GM18520 (cell line): ENCODE data around the gene ZNF483.
"Not testable (repeated sequence)": the region's sequence is repeated elsewhere in the genome, so short reads cannot be mapped to it uniquely, and the experiment has no call there.

Experiments
- ATAC-seq: cut with Tn5 transposase; IDR thresholded peaks from one replicate; pipeline ENCODE4 v1.9.1; 2021; ENCODE audit not compliant: unreplicated experiment

Gene ZNF483

DNA sequence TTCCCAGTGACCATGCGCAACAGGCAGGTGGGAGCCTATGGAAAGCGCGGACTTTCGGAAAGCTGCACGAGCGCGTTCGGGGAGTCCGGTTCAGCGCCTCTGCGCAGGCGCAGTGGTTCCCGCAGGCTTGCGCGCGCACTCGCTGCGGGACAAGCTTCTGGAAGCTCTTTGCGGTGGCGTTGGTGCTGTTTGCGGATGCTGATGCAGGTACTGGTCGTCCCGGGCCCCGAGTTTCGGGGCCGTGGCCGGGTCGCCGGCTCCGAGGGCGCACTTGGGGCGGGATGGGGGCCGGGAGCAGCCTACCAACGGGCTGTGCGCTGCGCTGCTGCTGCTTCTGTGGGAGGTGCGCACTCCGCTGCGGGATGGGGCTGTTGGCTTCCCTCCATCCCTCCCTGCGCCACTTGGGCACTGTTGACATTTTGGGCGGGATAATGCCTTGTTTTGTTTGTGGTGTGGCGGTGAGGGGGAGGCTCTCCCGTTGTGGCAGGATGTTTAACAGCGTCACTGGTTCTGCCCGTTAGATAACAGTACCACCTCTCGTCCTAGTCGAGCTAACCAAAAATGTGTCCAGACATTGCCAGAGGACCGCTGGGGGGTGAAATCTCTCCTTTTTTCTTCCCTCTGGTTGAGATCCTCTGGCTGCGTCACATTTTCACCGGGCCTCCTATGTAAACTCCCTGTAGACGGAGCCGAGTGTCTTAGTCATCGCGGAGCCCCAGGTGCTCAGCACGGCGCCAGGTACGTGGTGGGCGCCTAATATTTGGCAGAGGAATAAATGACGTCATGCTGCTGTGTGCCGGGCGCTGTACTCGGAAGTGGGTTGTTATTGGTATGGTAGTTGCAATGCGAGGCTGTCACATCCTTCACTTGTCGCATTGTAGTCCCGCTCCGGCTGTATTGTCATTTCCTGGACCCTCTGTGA, at the start of gene ZNF483:
Gene ZNF483, plus strand, starts transcription at position 124 of the 922 bp plus-strand sequence. CDS start 2,217 bp downstream, outside the sequence.
- no peak for ATAC-seq

- no peak for ATAC-seq
These were observed 49.8 kb upstream of the ZNF483 start for GRCh38 chr9:111475195-111475594.

- ATAC-seq, result no peak
These were observed 47.3 kb upstream of the ZNF483 start for GRCh38 chr9:111477677-111478076.

DNA sequence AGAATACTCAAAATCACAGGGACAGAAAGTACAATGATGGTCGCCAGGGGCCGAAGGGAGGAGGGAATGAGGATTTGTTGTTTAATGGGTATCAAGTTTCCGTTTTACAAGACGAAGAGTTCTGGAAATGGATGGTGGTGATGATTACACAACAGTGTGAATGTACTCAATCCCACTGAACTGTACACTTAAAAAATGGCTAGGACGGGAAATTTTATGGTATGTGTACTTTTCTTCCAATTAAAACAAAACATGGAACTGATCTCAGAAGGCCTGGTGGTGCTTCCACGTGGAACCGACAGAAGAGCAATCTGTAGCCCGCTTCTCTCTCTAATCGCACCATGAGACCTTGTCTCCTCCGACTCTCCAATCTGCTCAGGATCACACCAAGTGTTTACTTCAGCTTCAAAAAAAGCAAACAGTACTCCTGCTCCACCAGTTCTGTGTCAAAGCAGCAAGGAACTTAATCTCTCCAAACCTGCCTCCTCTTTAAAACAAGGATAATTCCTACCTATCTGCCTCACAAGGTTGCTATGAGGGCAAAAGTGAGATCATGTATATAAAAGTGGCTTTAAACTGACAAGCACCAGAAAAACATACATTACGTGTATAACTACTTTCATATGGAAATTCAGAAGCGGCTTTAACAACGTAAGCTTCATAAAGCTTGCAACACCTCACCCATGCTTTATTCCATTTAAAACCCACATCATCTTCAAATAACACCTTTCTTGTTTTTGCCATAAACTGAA, 42.9 kb upstream of the ZNF483 start:
- ATAC-seq, result no peak

- ATAC-seq, result peak; percentile 44
These were observed 42.1 kb upstream of the ZNF483 start for GRCh38 chr9:111482694-111483438.

DNA sequence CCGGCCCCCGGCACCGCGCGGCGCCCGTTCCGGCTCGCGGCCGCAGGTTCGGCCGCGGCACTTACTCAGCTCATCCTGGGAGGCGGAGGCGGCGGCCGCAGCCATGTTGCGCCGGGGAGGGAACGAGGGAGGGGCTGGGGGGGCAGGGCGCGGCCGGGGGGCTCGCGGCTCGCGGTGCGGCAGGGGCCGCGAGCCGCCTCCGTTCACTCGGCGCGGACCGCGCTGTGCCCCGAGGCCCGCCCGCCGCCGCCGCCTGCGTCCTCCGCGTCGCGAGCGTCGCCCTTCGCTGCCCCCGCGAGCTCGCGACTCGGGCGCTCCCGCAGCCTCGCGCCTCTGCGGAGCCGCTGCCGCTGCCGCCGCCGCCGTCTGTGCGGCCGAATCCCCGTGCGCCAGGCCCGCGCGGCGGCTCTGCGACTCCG, 41.5 kb upstream of the ZNF483 start:
- ATAC-seq, result peak; percentile 23

- peak; percentile 48 for ATAC-seq
These were observed 41.0 kb upstream of the ZNF483 start, which contains the start of gene ECPAS for GRCh38 chr9:111483858-111484571. Gene ECPAS (minus strand): TSS chr9:111484383. CDS start chr9:111472918, 11,465 bp downstream.

DNA sequence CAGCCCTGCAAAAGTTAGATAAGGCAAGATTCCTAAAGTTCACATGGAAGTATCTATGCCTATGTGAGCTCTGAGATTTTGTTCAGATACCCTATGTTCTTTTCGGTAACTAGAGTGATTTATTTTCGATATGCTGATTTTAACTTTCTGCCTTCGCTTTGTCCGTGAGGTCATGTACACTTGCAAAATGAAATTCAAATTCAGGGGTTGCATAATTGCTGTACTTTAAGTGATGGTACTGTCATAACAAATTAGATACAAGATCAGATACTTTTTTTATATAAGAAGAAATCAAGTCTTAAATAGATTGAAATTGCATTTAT, 40.4 kb upstream of the ZNF483 start:
- ATAC-seq, result no peak

GRCh38 chr9:111497196-111497595, 27.8 kb upstream of the ZNF483 start:
- ATAC-seq, result not testable (repeated sequence)

DNA sequence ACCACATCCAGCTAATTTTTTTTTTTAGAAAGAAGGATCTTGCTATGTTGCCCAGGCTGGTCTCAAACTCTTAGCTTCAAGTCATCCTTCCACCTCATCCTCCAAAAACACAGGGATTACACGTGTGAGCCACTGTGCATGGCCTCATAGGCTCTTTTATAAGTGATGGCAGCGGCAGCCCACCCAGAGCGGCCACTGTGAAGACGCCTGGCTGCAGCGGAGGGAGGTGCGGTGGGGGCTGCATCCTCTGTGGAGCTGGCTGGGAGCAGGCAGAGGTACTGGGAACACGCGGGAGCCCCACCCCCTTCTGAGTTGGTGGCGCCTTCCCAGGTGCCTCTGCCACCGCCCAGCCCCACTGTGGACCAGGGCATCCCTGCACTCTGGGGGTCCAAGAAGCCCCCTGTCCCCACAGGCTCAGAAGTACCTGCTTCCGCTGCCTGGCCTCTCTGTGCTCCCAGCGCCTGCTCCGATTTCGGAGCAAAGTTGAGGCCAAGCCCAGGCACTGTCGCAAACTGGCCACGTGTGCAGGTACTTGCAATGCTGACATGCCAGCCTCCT, 23.9 kb upstream of the ZNF483 start:
- no peak for ATAC-seq

GRCh38 chr9:111501648-111502047, 23.3 kb upstream of the ZNF483 start:
- no peak for ATAC-seq

GRCh38 chr9:111502506-111502905, 22.5 kb upstream of the ZNF483 start:
- ATAC-seq, result no peak

DNA sequence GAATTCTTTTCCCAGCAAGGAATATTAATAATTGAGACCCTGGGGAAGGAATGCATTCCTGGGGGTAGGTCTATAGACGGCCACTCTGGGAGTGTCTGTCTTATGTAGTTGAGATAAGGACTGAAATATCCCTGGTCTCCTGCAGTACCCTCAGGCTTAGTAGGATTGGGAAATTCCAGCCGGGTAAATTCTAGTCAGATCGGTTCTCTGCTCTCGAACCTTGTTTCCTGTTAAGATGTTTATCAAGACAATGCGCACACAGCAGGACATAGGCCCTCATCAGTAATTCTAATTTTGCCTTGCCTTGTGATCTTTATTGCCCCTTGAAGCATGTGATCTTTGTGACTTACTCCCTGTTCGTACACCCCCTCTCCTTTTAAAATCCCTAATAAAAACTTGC, 13.4 kb upstream of the ZNF483 start:
- not testable (repeated sequence) for ATAC-seq

DNA sequence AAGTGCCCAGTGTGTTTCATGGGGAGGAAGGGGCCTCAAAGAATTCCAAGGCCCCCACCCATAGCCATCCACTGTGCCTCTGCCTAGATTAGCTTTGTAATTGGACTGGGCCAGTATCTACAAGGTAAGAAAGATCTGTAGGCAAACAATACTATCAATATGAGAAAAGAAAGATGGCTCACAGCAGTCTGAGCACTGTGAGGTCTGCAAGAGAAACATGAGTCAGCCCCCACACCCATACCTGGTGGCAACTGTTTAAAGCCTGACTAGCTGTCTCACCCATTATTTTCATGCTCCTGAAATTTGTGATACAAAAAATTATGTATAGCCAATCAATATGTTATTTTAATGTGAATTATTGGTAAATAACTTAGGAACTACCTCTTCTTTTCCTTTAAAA, 10.0 kb upstream of the ZNF483 start:
- no peak for ATAC-seq

DNA sequence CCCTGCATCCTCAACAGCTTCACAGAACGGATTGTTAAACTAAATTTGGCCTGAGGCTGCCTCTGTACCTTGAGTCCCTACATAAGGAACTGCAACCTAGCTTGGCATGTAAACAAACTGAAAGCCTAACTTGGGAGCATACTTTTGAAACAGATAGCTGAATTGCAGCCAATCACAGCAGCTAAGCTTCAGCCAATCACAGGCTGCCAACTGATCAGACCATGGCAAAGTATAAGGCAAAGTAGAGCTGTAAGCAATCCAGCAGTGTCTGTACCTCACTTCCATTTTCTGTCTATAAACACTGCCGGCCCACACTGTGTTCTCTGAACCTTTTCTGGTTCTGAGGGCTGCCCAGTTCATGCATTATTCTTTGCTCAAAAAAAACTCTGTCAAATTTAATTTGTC, 8.9 kb upstream of the ZNF483 start:
- no peak for ATAC-seq

GRCh38 chr9:111524731-111525055, 286 bp upstream of the ZNF483 start:
- no peak for ATAC-seq

DNA sequence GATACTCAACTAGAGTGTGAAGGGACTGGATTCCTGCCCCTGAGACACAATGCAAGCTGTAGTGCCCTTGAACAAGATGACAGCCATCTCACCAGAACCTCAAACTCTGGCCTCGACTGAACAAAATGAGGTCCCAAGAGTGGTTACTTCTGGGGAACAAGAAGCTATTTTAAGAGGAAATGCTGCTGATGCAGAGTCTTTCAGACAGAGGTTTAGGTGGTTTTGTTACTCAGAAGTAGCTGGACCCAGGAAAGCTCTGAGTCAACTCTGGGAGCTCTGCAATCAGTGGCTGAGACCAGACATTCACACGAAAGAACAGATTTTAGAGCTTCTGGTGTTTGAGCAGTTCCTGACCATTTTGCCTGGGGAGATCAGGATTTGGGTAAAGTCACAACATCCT, 2.4 kb downstream of the ZNF483 start:
- ATAC-seq, result no peak

DNA sequence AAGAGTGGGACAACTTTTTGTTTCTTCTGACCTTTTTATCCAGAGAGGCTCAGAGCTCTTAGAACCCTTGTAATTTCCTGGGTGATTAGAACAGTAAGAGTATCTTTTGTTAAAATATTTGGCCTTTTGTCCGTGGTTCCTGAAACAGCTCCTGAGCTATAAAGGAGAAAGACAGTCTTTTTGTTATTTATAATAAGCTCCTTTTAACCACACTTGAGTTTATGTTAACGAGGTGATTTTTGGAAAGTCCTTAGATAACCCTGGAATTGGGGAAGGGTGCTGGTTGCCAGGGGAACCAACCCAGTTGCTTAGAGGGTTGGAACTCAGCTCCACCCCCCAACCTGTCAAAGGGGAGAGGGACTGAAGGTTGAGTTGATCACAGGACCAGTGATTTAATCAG, 4.8 kb downstream of the ZNF483 start:
- ATAC-seq, result no peak

- no peak for ATAC-seq
These were observed 6.7 kb downstream of the ZNF483 start for GRCh38 chr9:111531716-111532115.

DNA sequence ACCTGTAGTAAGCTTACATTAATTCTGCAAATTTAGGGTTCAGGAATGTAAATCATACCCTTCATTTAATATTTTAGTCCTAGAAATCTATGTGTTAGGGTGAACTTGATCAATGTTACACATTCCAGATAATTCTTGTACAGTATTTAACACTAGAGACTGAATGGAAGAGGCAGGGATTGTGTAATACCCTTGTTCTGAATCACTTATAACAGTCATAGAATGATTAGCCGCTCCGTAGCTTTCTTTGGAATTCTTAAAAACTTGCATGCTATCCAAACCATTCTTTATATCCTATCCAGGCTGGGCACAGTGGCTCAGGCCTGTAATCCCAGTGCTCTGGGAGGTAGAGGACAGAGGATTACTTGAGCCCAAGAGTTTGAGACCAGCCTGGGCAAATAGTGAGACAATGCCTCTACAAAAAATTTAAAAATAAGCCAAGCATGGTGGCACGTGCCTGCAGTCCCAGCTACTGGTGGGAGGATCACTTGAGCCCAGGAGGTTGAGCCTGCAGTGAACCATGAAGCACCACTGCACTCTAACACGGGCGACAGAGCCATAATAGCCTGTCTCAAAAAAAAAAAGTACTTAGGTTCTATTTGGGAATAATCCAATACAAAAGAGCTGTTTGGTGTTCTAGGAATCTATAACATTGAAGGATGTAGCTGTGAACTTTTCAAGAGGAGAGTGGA, 8.3 kb downstream of the ZNF483 start:
- no peak for ATAC-seq
